ENCODE data around the gene HPSE2.

HPSE2 gene

GRCh38 chr10:98825741-98826140 is 409.9 kb downstream of the HPSE2 start:
- DNase-seq = no peak

DNA sequence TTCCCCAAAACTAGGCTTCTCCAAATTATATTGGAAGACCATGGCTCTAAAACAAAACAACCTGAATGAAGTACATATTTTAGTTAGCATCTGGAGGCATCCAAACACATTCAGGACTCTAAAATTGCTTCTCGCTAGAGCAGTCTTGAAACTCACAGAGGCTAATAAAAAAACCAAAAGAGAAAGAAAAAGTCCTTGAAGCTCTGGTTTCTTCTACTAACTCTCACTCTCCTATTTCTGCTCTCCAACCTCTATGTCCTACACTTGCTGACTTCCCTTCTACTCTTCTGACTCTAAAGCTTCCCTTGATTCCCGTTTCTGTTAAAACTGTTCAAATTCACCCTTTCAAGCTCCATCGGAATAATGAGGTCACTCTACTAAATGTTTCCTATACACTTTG is 418.3 kb downstream of the HPSE2 start:
- no peak for DNase-seq

GRCh38 chr10:98815039-98815885 is 420.4 kb downstream of the HPSE2 start:
- DNase-seq = no peak

- no peak for DNase-seq
Observed at GRCh38 chr10:98814470-98814869, 421.2 kb downstream of the HPSE2 start.

- no peak for DNase-seq
Observed at GRCh38 chr10:98808282-98808892, 427.3 kb downstream of the HPSE2 start.

DNA sequence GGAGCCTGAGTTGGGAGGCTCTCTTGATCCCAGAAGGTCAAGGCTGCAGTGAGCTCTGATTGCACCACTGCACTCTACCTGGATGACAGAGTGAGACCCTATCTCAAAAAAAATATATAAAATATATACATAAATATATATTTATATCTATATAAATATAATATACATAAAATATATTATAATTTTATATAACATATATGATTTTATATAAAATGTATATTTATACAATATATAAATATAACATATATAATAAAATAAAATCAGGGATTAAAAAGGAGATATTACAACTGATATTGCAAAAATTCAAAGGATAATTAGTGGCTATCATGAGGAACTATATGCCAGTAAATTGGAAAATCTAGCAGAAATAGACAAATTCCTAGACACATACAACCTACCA is 435.4 kb downstream of the HPSE2 start:
- DNase-seq = no peak

GRCh38 chr10:98795467-98795866 is 440.2 kb downstream of the HPSE2 start:
- no peak for DNase-seq

DNA sequence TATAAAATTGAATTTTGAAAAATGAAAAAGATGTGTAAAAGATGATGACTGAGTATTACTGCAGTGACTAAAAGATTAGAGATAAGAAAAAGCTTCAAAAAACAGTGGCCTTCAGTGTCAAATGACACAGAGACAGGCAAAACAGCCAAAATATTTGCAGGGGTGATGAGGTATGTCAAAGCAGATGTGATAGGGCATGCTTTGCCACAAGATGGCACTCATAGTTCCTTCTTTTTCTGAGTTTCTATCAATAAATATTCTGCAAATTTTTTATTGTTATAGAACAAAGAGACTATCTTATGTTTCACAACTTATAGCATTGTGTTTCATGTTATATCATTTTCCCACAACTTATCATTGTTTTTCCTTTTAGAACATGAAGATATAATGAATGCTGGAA is 444.8 kb downstream of the HPSE2 start:
- no peak for DNase-seq

DNA sequence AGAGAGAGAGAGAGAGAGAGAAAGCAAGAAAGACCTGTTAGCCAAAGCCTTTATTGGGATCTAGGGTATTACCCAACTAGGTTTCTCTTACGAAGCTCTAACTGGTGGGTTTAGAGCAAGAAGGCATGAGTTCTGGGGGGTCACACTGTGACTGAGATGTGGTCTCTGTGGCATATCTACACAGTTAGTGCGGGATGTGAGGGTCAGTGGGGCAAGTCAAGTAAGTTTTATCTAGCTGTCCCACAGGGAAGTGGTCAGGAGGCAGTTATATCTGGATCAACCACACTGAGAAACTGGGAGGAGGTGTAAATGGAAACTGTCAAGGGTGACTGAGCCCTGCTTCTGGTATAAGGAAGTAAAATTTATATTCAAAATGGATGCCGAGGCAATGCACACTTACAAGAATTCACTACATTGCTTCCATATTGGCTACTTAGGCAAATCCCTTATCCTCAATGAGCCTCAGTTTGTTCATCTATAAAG is 457.3 kb downstream of the HPSE2 start:
- no peak for DNase-seq

- DNase-seq = no peak
Observed at GRCh38 chr10:98758463-98758862, 477.2 kb downstream of the HPSE2 start.

GRCh38 chr10:98748298-98748697 is 487.4 kb downstream of the HPSE2 start:
- DNase-seq = no peak

DNA sequence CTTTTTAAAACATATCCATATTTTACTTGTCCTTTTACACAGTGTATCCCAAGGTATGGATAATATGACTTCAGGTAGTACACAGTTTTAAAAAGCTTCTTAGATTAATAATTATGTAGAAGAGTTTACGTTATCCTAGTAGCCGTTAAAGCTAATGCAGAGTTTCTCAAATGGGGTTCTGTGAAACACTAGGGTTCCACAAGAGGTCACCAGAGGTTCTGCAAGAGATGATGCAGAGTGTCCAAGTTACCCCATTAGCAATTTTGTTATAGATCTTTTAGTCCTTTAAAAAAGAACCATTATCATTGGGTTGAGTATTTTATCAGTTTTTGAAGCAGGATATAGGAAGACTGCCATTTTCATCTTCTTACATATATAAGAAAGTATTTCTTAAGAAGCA is 490.0 kb downstream of the HPSE2 start:
- DNase-seq = no peak

DNA sequence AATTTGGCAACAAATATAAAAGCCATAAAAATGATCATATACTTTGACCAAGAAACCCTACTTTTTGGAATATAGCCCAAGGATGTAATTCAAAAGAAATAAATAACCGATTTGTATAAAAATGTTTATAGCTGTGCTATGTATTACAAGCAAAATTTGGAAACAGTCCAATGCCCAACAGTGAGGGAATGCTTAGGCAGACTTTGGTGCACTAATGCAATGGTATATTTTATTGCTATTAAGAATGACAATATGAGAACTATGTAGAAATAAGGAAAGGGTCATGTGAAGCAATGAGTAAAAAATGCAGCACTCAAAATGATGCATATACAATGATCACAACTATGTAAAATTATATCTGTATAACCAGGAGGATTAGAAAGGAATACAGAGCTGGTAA is 515.1 kb downstream of the HPSE2 start:
- no peak for DNase-seq

DNA sequence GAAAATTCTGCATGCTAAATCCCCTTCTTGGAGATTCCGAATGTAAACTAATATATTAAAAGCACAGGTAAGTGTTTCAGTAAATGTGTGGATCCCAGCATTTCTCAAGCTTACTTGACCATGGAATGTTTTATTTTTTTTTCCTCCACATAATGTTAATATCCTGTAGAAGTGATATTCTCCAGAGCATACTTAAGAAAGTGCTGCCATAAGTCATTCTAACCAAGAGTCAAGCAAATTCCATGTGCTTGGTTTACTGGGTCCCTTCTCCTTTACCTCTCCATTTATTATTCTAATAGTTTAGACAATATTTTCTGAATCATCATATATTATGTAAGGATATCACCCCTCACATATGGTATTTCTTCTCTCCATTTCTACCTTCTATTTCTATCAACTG is 522.1 kb downstream of the HPSE2 start:
- no peak for DNase-seq

GRCh38 chr10:98696516-98696915 is 539.1 kb downstream of the HPSE2 start:
- no peak for DNase-seq

- no peak for DNase-seq
Observed at GRCh38 chr10:98694883-98695282, 540.8 kb downstream of the HPSE2 start.

DNA sequence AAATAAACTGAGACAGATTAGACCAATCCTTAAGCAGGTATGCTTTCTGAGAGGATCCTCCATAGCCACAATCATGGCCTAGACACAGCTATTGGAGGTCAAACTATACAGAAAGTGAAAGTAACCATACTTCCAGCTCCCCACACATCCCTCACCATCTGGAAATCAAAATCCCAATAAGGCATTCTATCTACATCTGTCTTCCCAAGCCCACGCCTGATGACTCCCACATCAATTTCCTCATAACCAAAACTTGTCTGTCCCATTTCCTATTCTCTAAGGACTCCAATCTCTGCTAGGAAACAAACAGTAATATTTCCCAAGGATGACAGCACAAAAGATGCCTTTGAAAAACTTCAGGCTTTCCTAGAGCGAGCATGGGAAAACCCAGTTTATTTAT is 541.6 kb downstream of the HPSE2 start:
- DNase-seq = no peak

- no peak for DNase-seq
Observed at GRCh38 chr10:98687685-98688084, 548.0 kb downstream of the HPSE2 start.

GRCh38 chr10:98684019-98684899 is 551.4 kb downstream of the HPSE2 start:
- DNase-seq = no peak

DNA sequence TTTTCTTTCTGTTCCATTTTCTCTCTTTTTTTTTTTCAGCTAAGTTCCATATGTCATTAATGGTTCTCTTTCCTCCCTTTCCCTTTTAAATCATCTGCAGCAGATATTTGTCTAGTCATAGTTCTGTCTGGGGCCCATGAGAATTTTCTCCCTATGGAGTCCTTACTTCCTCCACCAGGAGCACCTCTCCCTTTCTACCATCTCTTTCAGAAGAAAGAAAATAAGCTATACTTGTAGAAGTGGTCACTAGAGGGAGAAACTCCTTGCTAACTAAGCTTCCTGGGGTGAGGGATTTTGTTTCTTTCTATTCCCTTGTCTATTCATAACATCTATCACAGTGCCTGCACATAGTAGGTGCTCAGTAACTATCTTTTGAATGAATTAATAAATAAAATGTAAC is 558.8 kb downstream of the HPSE2 start:
- no peak for DNase-seq

- no peak for DNase-seq
Observed at GRCh38 chr10:98675902-98676301, 559.8 kb downstream of the HPSE2 start.

DNA sequence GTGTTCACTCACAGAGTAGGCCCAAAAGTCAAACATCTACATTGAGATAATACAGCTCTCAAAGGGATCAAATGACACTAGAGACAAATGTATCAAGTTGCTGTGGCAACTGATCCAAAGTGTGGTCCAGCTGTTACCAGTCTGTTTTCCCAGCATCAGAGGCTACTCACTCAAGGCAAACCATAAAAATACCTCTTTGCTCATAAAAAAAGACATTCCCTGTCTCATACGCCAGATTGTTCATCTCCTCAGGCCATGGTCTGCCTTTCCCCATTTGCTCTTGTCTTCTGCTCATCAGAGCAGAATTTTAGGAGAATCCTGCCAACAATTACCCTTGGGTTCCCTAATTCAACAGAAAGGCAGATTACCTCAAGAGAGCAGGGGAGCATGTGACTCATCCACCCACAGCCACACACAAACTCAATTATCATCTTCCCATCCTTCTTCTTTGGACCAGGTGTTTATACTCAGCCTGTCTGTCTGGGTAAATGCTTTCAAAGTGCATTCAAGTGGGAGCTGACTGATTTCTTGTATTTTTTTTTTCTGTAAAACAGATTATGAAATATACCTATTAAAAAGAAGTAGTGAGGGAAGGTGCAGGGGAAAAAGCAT is 562.4 kb downstream of the HPSE2 start:
- no peak for DNase-seq

DNA sequence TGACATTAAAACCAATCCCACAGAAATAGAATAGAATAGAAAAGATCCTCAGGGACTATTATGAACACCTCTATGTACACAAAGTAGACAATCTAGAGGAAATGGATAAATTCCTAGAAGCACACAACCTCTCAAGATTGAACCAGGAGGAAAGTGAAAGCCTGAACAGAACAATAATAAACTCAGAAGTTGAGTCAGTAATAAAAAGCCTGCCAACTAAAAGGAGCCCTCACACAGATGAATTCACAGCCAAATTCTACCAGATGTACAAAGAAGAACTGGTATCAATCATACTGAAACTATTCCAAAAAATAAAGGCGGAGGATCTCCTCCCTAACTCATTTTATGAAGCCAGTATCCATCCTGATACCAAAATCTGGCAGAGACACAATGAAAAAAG is 568.6 kb downstream of the HPSE2 start:
- DNase-seq = no peak

Data from stimulated activated CD4-positive, alpha-beta T cell treated with anti-CD3 and anti-CD28 coated beads, Interleukin-12 subunit alpha, Interleukin-12 subunit beta, amount 100 ng/mL, for 4 hours (primary cell).